Stomach (tissue), 4 donors: Measurements from ENCODE around the gene SNAP91.

Experiments
- CTCF ChIP-seq, 7 experiments: fragments of 450-650 bp in 4 of 7; fragments of 200-600 bp in 3 of 7; sonication (generic) in 3 of 7; IDR thresholded peaks; one replicate each; pipeline ENCODE4 v1.5.1; 2016 to 2019; ENCODE audit warnings: antibody characterized with exemption in 7 of 7, control low read depth in 2 of 7, mild to moderate bottlenecking in 1 of 7
- POLR2A ChIP-seq, 4 donors: fragments of 450-650 bp; IDR thresholded peaks; one replicate each; pipeline ENCODE4 v1.6.1; 2016; ENCODE audit warnings: antibody characterized with exemption in 4 of 4, control low read depth in 2 of 4, mild to moderate bottlenecking in 1 of 4, moderate library complexity in 1 of 4
- POLR2AphosphoS5 ChIP-seq, 3 donors: sonication (generic); formaldehyde crosslinking; IDR thresholded peaks; one replicate each; pipeline ENCODE4 v1.6.1; 2016; ENCODE audit warnings: antibody characterized with exemption in 3 of 3

GRCh38 chr6:83589076-83589475 lies 119.8 kb downstream of the SNAP91 start:
- TF ChIP-seq CTCF (IDR thresholded peaks at IDR 0.05), result no peak
- no peak for TF ChIP-seq POLR2AphosphoS5 (IDR thresholded peaks at IDR 0.05)
- no peak for TF ChIP-seq POLR2A (IDR thresholded peaks at IDR 0.05)
